NCI-H226 (cell line): Measurements from ENCODE around the gene TMEM234.

ENCODE experiments used
- DNase-seq: peaks from one replicate; pipeline ENCODE4 v3.0.0-alpha.2; 2015

The TMEM234 gene

DNA sequence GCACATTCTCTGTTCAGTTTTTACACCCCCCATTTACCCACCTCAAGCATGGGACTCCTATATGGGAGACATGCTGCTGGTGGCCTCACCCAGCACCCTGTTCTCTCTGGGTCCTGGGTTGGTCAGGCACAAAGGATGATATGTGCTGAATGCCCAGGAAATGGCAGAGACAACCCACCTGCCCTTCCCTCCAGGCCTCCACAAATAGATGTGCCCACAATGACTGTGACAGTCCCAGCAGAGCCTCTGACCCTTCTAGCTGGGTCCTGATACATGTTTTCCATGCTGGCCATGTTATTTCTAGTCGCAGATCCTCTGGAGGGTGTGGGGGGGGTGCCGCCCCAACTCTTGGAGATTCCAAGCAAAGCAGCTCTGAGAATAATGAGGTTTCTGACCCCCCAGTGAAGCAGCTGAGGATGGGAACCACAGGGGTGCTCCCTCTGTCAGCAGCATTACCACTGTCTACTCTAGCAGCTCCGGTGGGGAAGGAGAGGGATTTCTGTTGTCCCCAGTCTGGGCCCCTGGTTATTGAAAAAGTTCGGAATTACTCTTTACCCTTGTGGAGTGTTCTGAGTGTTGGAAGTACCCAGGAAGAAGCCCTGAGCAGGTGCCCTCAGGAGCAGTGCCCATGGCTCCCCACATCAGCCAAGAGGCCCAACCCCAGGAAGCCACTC lies 23.0 kb downstream of the TMEM234 start:
- DNase-seq, result no peak

DNA sequence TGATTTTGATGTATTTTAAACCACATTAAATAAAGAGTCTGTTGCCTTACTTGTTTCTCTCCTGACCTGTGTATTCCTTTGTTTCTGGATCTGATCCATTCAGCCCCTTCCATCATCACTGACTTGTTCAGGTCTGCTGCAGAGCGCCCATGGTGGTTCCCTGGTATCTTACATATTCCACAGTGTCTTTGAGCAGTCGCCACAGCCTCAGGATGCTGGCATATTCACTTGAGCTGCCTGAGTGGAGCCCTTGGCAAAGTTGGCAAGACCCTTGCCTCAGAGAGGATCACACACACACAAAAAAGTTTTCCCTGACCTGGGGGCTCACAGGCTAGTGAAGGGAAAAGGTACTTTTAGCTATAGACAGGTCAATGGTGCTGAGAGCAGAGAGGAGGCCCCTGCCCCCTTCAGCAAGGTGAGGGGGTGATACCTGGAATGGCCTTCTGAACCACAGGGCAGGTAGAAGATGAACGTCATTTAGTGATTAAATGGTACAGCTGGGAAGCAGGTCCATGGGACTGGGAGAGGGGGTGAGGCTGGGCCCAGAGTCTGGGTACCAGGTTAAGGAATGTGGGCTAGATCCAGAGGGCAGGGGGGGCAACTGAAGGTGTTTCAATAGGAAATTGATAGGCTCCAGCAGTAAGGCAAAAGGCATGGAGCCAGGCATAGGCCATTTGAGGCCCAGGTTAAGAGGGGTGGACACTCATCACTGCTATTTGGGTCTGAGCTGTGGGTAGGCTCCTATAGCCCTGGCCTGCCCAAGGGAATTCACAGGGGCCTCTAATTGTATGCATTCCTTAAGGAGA lies 23.7 kb downstream of the TMEM234 start:
- DNase-seq, result no peak

DNA sequence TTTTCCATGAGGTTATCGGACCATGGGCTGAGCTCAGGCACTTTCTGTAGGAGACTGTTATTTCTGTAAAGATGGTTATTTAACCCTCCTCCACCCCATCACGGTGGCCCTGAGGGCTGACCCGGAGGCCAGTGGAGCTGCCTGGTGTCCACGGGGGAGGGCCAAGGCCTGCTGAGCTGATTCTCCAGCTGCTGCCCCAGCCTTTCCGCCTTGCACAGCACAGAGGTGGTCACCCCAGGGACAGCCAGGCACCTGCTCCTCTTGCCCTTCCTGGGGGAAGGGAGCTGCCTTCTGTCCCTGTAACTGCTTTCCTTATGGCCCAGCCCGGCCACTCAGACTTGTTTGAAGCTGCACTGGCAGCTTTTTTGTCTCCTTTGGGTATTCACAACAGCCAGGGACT lies 24.3 kb downstream of the TMEM234 start:
- DNase-seq, result no peak

DNA sequence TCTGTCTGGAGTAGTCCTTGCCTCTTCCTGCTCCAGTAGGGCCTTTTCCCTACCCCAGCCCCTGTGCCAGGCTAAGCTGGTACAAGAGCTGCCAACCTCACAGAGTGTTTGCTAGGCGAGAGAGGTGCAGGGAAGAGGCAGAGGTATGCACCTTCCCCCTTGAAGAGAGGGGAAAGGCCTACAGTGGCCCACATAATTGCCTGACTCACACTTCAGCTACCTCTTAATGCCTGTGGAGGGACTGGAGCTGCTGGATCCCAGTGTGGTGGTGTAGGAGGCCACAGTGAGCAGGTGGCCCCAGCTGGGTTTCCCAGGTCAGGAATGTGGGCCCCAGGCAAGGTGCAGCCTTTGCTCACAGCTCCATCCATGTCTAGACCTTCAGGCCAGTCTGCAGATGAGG lies 25.1 kb downstream of the TMEM234 start:
- no peak for DNase-seq

DNA sequence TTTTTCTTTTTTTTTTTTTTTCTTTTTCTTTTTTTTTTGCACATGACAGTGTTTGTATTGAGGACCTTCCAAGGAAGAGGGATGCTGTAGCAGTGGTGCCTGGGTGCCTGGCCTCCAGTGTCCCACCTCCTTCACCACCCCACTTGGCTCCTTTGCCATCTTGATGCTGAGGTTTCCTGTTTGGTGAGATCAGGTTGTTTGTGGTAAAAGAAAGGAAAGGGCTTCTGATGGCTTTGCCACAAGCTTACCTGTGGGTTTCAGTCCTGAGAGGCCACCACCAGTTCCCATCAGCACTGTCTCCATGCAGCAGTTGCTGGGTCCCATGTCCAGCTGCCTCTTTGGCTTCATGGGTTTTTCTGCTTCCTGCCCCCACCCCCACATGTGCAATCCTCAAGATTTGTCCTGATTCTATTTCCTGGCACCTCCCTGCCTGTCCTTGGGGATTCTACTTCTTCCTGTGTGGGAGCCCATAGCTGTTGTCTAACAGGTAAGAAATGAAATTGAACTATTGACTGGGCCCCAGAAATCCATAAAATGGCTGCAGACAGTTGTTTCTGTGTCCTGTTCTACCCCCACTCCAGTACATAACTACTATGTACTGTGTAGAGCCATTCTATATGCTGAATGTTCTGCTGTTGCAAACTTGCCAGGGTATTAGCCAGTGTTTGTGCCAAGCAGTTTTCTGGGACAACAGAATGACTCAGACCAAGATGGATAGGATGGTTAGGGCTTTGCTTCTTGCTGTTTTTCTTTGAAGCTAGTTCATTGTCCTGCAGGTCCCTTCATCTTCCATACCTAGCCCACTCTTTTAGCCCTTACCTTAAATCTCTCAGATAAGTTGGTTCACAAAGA lies 26.0 kb downstream of the TMEM234 start:
- DNase-seq, result no peak

DNA sequence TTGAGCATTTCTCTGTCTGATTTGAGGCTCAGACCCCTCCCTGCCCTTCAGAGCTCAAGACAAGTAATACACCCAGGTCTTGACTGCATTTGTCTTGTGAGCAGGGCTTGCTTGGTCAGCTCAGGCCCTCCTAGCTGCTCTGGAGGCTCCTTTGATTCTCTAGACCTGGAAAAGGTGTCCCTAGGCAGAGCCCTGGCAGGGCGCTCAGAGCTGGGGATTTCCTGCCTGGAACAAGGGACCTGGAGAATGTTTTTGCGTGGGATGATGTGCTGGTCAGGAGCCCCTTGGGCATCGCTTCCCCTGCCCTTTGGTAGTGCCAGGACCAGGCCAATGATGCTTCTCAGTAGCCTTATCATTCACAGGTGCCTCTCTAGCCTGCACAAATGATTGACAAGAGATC lies 26.6 kb downstream of the TMEM234 start:
- DNase-seq, result no peak

DNA sequence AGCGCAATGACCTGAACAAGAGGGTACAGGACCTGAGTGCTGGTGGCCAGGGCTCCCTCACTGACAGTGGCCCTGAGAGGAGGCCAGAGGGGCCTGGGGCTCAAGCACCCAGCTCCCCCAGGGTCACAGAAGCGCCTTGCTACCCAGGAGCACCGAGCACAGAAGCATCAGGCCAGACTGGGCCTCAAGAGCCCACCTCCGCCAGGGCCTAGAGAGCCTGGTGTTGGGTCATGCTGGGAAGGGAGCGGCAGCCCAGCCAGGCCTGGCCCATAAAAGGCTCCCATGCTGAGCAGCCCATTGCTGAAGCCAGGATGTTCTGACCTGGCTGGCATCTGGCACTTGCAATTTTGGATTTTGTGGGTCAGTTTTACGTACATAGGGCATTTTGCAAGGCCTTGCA lies 27.2 kb downstream of the TMEM234 start:
- no peak for DNase-seq

DNA sequence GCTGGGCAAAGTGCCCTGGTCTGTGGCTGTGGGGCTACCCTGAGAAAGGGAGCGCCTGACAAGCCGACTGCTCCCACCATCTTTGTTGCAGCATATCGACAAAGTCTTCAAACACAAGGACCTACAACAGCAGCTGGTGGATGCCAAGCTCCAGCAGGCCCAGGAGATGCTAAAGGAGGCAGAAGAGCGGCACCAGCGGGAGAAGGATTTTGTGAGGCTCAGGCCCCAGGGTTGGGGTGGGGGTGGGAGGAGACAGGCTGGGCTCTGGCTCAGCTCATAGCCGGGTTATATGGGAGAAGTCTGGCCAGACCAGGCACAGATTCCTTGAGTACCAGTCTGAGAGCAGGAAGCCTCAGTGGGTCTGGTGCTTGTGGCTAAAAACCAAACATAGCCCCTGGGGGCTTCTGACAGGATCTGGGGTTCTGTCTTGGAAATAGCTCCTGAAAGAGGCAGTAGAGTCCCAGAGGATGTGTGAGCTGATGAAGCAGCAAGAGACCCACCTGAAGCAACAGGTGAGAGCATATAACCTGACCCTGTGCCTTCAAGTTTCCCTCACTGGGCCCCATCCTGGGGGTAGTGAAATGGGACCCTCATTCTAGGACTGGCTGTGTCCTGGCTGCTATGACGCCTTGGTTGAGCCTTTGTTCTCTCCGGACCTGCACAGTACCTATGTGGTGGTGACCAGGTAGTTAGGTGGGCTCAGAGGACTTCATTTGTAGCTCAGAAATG lies 29.8 kb downstream of the TMEM234 start:
- no peak for DNase-seq

DNA sequence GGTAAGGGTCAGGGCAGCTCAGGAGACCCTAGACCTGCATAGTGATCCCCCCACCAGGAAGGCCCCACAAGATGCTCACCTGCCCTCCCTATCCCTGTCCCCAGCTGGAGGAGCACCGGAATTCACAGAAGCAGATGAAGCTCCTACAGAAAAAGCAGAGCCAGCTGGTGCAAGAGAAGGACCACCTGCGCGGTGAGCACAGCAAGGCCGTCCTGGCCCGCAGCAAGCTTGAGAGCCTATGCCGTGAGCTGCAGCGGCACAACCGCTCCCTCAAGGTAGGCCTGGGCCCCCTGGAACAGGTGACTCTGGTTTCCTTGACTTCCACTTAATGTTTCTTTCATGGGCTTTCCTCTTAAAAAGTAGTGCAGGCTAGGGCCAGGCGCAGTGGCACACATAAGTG lies 34.3 kb downstream of the TMEM234 start:
- DNase-seq, result no peak

DNA sequence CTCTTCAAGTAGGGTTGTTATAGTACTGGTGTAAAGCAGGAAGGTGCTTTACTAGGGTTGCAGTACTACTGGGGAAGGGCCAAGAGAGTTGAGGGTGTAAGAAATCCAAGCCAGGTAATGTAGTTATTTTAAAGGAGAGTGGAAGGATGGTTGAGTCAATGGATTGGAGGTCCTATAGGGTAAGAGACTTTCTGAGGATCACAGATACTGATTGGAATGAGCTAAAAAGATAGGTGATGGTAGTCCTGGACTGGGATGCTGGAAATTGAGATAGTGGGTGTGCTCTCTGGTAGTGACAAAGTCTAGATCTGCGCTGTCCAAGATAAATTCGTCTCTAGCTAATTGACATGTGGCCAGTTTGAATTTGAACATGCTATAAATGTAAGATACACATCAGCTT lies 35.7 kb downstream of the TMEM234 start:
- DNase-seq, result no peak

DNA sequence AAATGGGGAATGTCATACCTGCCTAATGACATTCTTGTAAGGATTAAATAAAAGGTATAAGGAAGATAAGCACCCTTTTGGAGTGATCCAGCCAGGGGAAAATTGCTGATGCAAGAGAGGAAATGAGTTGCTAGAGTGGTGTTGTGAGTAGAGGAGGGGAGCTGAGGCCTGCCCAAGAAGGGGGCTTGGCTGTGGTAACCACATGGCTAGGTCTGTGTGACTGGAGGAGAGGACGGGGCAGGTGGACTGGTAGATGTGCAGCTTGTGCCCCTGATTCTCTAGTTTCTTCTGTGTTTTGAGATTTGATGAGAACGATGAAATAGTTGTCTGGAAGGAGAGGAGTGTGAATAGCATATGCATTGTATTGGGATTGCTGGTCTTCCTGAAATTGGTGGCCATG lies 36.1 kb downstream of the TMEM234 start:
- no peak for DNase-seq

DNA sequence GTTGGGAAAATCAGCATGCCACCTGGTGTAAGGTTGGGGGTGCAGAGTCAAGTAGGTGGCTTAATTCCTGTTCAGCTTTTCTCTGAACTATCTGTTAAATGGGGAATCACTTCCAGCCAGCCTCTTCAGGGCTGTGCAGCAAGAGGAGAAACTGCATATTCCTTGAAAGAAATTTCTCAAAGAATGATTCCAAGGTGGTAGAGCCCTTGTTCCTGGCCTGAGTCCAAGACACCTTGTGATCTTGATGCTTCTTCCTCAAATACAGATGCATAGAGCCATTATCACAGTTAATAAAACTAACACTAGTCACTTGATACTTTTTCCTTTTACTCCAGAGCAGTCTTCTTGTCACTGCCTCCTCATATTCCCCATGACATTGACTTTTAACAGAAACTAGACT lies 37.5 kb downstream of the TMEM234 start:
- DNase-seq, result no peak

DNA sequence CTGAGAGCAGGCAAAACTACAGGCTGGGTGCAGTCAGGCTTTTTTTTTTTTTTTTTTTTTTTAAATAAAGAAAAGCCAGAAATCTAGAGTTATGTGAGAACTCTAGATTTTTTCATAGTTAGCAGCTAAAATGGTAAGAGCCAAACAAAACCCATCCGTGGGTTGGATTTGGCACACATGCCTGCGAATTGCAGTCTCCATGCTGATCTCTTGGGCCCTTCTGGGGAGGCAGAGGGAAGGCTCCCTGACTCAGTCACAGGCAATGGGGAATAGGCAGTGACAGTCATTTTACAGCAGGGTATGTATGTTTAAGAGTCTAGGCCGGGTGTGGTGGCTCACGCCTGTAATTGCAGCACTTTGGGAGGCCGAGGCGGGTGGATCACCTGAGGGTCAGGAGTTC lies 40.1 kb downstream of the TMEM234 start:
- DNase-seq, result no peak

DNA sequence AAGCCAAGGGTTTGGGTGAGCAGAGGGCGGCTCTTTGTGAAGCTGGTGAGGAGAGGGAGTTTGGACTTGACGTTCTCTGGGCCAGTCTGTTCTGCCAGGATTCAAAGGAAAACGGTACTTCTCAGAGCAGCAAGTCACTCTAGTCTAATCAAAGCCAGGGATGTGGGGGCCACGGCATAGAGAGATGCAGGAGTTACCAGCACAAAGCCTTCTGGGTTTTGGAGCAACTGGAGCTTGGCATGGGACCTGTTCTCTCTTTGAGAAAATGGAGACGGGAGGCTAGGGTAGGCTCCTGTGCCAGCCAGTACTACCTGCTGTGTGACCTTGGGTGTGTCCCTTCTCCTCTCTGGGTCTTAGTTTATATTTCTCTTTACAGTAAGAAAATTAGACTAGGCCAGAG lies 40.6 kb downstream of the TMEM234 start:
- no peak for DNase-seq

DNA sequence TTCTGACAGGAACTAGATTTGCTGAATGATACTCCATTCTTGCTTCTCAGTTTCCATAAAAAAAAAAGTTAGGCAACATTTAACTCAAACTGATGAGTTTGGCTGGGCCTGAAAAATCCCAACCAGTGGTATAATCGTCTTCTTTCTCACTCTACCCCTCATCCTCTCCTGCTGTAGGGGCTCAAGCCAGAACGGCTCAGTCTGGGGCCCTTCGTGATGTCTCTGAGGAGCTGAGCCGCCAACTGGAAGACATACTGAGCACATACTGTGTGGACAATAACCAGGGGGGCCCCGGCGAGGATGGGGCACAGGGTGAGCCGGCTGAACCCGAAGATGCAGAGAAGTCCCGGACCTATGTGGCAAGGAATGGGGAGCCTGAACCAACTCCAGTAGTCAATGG lies 41.1 kb downstream of the TMEM234 start:
- DNase-seq, result no peak

DNA sequence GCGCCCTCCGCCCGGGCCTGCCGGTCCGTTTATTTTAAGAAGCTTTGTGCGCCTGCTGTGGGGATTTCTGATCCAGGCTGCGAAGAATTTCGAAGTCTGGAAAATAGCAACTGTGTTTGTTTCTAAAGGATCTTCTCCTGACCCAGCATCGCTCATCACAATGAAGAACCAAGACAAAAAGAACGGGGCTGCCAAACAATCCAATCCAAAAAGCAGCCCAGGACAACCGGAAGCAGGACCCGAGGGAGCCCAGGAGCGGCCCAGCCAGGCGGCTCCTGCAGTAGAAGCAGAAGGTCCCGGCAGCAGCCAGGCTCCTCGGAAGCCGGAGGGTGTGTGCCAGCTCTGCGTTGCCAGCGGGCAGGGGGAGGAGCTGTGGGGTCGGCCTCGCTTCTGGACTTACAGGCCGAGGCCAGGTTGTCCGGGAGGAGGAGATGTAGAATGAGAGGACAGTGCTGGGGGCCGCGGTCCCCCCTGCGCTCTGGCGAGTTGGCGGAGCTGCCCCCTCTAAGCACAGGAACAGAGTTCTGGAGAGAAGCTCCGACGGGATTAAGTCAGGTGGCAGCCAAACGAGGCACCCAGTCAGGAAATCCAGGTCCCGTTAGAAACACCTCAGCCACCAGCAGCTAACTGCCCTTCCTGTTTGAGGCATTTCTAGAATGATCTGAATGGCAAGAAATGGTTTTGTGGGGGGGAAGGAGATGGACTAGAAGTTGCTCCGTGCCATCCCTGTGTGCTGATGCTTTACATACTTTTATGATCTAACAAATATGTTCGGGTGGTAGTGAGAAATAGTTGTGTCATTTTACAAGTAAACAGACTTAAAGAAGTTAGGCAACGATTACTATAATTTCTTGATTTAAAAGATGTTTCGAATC lies 41.7 kb downstream of the TMEM234 start:
- DNase-seq, result peak; percentile 43

DNA sequence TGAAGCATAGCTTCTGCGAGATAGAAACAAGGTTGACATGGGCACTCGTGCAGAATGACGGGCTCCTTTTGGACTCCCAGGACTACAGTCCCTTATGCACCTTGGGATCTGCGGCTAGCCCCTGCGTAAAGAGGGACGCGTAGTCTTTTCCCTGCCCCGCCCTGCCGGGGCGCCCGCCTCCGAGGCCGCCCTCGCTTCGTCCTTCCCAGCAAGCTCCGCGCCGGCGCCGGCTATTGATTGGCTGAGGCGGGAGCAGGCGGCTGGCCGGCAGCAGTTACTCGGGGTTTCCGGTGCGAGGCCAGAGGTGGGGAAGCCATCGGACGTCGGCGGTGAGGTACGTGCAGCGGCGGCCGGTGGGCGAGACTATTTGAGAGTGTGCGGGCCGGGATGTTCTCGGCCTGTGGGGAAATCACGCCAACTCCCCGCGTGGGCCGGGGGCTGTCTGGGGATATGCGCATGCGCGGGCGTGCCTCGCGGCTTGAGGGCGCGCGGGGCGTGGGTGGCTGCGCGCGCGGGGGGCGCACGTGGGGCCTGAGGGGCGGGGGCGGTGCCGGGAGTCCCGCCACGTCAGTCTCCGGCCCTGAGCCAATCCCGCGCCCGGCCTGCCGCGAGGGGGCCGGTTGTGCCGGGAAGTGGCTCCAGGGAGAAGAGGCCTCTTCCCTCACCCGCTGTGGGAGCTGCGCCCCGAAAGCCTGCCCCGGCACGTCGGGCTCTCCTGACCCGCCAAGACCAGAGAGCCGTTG lies 42.5 kb downstream of the TMEM234 start, which contains the start of gene TXLNA:
TXLNA (plus strand) TSS at position 233 of the 743 bp plus-strand sequence. CDS start 671 bp downstream, outside the sequence.
- DNase-seq, result peak; percentile 94

DNA sequence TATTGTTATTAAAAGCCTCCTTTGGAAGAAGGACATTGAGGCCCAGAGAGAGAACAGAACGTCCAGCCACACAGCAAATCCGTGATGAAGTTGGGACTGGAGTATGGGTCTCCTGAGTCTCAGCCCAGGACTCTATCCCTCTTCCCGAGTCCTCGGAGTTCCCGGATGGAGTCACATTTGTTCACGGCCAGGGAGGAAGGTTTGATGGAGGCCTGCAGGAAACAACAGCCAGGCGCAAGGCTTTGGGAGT lies 43.0 kb downstream of the TMEM234 start:
- DNase-seq, result no peak

DNA sequence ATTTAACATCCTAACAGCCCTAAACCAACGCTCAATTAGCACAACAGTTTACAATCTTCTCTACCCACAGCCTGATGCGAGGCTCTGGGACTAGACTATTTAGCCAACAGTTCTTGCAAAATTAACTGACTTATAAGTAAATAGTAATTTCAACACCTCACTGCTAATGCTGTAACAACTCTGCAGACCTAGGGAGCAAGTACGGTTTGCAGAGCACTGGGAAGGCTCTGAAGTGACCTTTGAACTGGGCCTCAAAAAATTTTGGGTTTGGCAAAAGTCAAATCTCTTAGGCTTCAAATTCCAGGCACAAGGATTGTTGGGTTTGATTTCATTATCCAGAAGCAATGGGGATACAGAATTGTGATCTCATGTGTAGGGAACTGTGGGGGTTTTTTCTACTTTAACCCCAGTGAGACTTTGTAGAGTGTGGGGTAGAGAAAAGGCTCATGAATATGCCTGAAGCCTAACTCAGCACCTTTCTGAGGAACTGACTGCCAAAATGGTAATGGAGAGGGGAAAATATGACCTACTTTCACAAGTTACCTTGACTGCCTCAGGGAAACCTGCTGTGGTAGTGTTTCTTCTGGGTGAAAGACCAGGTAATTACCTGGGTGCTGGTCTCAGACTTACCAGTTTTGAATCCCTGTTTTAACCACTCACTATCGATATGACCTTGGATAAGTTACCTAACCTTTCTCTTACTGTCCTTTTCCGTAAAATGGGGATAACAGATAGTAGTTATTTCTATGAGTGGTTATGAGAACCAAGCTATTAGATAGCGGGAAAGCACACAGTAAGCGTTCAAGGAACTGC lies 43.6 kb downstream of the TMEM234 start:
- no peak for DNase-seq

DNA sequence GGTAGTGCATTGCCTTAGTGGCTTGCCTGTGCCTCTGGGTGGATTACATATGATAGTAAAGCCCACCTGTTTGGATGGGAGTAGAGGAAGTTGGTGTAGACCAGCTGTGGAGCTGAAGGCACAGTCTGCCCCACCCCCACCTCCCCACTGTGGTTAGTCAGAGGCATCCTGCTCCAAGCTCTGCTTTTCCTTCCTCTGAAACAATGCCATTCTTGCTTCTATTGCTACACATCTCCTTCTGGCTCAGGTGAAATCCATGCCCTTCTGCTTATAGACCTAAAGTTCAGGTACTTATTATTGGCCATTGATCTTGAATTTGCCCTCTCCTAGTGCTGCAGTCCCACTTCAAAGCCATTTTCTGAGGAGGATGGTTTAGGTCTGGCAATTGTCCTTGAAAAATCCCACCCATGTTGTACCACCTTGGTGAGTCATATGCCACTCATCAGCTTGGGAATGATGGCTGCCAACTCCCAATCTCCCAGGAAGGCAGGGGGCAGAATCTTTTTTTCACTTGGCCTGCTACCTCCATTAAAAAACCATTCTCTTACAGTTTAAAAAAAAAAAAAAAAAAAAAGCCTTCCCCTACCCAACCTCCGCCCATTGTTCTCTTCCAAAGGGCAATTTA lies 49.4 kb downstream of the TMEM234 start:
- peak; percentile 34 for DNase-seq
